T-helper 9 cell (primary cell): ENCODE data around the gene TMBIM4.
A peak's percentile ranks its signal among the peaks of the same experiment; 100 is the strongest.

ENCODE experiments used
- DNase-seq: peaks from one replicate; pipeline ENCODE4 v3.0.0-alpha.2; 2020

The TMBIM4 gene

GRCh38 chr12:66137937-66138336, 31.9 kb downstream of the TMBIM4 start:
- DNase-seq = no peak

GRCh38 chr12:66132408-66132807, 37.4 kb downstream of the TMBIM4 start:
- no peak for DNase-seq

- no peak for DNase-seq
Observed at GRCh38 chr12:66131067-66131688, 38.6 kb downstream of the TMBIM4 start.

- peak; percentile 79 for DNase-seq
Observed at GRCh38 chr12:66130267-66131066, 39.3 kb downstream of the TMBIM4 start, which contains the start of gene LLPH. Gene LLPH (minus strand): TSS chr12:66130750. CDS start chr12:66129106, 1,644 bp downstream.

- DNase-seq = no peak
Observed at GRCh38 chr12:66129934-66130266, 39.9 kb downstream of the TMBIM4 start.

GRCh38 chr12:66127650-66128049, 42.1 kb downstream of the TMBIM4 start:
- DNase-seq = no peak

GRCh38 chr12:66120477-66120876, 49.3 kb downstream of the TMBIM4 start:
- DNase-seq = no peak

GRCh38 chr12:66119870-66120241, 49.9 kb downstream of the TMBIM4 start:
- DNase-seq = no peak

- no peak for DNase-seq
Observed at GRCh38 chr12:66119229-66119869, 50.4 kb downstream of the TMBIM4 start.

- no peak for DNase-seq
Observed at GRCh38 chr12:66118240-66118891, 51.4 kb downstream of the TMBIM4 start.

GRCh38 chr12:66117242-66117641, 52.6 kb downstream of the TMBIM4 start:
- DNase-seq = no peak

- no peak for DNase-seq
Observed at GRCh38 chr12:66115071-66115600, 54.7 kb downstream of the TMBIM4 start.

- no peak for DNase-seq
Observed at GRCh38 chr12:66113471-66113870, 56.3 kb downstream of the TMBIM4 start.

- no peak for DNase-seq
Observed at GRCh38 chr12:66111605-66112004, 58.2 kb downstream of the TMBIM4 start.

- DNase-seq = no peak
Observed at GRCh38 chr12:66109056-66109455, 60.7 kb downstream of the TMBIM4 start.

GRCh38 chr12:66108386-66108785, 61.4 kb downstream of the TMBIM4 start:
- no peak for DNase-seq

- DNase-seq = peak; percentile 23
Observed at GRCh38 chr12:66107451-66107915, 62.3 kb downstream of the TMBIM4 start.

- DNase-seq = no peak
Observed at GRCh38 chr12:66103016-66103913, 66.5 kb downstream of the TMBIM4 start.

GRCh38 chr12:66092559-66093269, 77.1 kb downstream of the TMBIM4 start:
- no peak for DNase-seq

GRCh38 chr12:66090157-66090556, 79.6 kb downstream of the TMBIM4 start:
- DNase-seq = no peak

GRCh38 chr12:66087365-66087943, 82.3 kb downstream of the TMBIM4 start:
- peak; percentile 17 for DNase-seq
